DND-41 (cell line): ENCODE data around the gene RBFOX2.

Experiments
- ATAC-seq: fragments of 200-7000 bp; cut with Tn5 transposase; 3 replicates; pipeline ENCODE4 v1.9.1; 2021; ENCODE audit warnings: low read depth; ENCODE audit not compliant: insufficient read depth
- DNase-seq: peaks from one replicate; pipeline ENCODE4 v3.0.0-alpha.2; 2020
- H2AFZ ChIP-seq: 2 replicates; pipeline ENCODE4 v1.6.0; 2012; ENCODE audit warnings: low read depth, low read length
- H3K27ac ChIP-seq: 2 replicates; pipeline ENCODE4 v1.5.1; 2012; ENCODE audit warnings: low read length, inconsistent platforms
- H3K27me3 ChIP-seq: fragments of 200-600 bp; sonication (generic); 2 replicates; pipeline ENCODE4 v1.6.0; 2012; ENCODE audit warnings: low read length, mild to moderate bottlenecking, inconsistent platforms; ENCODE audit not compliant: insufficient read depth, poor library complexity
- H3K36me3 ChIP-seq: 2 replicates; pipeline ENCODE4 v1.5.1; 2012; ENCODE audit warnings: low read length, inconsistent platforms; ENCODE audit not compliant: insufficient read depth
- H3K4me1 ChIP-seq: 2 replicates; pipeline ENCODE4 v1.5.1; 2012; ENCODE audit warnings: mild to moderate bottlenecking, low read length; ENCODE audit not compliant: insufficient read depth
- H3K4me2 ChIP-seq: 2 replicates; pipeline ENCODE4 v1.6.0; 2012; ENCODE audit warnings: mild to moderate bottlenecking, moderate library complexity, low read length, inconsistent platforms; ENCODE audit not compliant: insufficient read depth
- H3K4me3 ChIP-seq, 2 experiments: fragments of 200-600 bp in 1 of 2; shearing (Covaris generic) in 1 of 2; 2 replicates each; pipeline ENCODE4 v1.5.1; 2012 to 2016; ENCODE audit warnings: inconsistent platforms in 2 of 2, low read length in 2 of 2, mild to moderate bottlenecking in 2 of 2, low read depth in 1 of 2, moderate library complexity in 1 of 2
- H3K79me2 ChIP-seq: 2 replicates; pipeline ENCODE4 v1.6.0; 2012; ENCODE audit warnings: low read length, inconsistent platforms; ENCODE audit not compliant: insufficient read depth
- H3K9ac ChIP-seq: 2 replicates; pipeline ENCODE4 v1.6.0; 2012; ENCODE audit warnings: low read depth, mild to moderate bottlenecking, inconsistent platforms, low read length, moderate library complexity
- H3K9me3 ChIP-seq: 2 replicates; pipeline ENCODE4 v1.5.1; 2012; ENCODE audit warnings: low read length, moderate library complexity, mild to moderate bottlenecking, inconsistent platforms; ENCODE audit not compliant: insufficient read depth, severe bottlenecking
- H4K20me1 ChIP-seq: 2 replicates; pipeline ENCODE4 v1.6.0; 2012; ENCODE audit warnings: low read length; ENCODE audit not compliant: insufficient read depth
- EZH2 ChIP-seq: IDR thresholded peaks from 3 replicates; pipeline ENCODE4 v1.6.1; 2012; ENCODE audit warnings: borderline replicate concordance, low read depth, mild to moderate bottlenecking, moderate library complexity, low read length, inconsistent platforms; ENCODE audit not compliant: severe bottlenecking
- TF ChIP-seq, protein P1 (sequence below): IDR thresholded peaks from 2 replicates; pipeline ENCODE4 v1.5.1; 2012; ENCODE audit warnings: borderline replicate concordance, low read length, moderate library complexity, mild to moderate bottlenecking; ENCODE audit not compliant: poor library complexity, severe bottlenecking; ENCODE audit errors: extremely low read depth

Gene RBFOX2

DNA sequence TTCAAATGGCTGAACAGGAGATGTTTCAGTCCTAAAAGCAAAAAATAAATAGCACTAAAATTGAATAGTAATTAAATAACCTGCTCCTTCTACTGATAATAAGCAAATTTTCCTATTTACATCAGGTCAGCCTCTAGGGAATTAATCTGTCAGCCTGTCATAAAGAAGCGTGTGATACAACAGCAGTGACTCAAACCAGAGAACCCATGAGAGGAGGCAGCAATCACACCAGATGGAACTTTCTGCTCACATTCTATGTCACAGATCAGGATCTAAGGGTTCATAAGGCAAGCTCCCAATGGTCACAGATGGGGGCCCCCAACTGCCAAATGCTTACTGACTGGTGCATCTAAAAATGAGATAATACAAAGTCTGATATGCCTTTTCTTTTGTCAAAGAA is 41.1 kb downstream of the RBFOX2 start:
- Histone ChIP-seq H3K4me1 (no peaks in the 10 kb centered on the region), H3K4me2 (no peak overlapping the region), H3K4me3 (no peak overlapping the region), H3K36me3 (no peaks in the 10 kb centered on the region), H3K27me3 (peaks cover 6% of the 10 kb centered on the region), H3K79me2 (no peaks in the 10 kb centered on the region), H3K9me3 (no peaks in the 10 kb centered on the region), H4K20me1 (no peaks in the 10 kb centered on the region), H3K9ac (no peak overlapping the region), H3K27ac (no peak overlapping the region), H2AFZ (no peak overlapping the region)
- TF ChIP-seq, protein P1, sequence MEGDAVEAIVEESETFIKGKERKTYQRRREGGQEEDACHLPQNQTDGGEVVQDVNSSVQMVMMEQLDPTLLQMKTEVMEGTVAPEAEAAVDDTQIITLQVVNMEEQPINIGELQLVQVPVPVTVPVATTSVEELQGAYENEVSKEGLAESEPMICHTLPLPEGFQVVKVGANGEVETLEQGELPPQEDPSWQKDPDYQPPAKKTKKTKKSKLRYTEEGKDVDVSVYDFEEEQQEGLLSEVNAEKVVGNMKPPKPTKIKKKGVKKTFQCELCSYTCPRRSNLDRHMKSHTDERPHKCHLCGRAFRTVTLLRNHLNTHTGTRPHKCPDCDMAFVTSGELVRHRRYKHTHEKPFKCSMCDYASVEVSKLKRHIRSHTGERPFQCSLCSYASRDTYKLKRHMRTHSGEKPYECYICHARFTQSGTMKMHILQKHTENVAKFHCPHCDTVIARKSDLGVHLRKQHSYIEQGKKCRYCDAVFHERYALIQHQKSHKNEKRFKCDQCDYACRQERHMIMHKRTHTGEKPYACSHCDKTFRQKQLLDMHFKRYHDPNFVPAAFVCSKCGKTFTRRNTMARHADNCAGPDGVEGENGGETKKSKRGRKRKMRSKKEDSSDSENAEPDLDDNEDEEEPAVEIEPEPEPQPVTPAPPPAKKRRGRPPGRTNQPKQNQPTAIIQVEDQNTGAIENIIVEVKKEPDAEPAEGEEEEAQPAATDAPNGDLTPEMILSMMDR, result no peak
- TF ChIP-seq EZH2, result no peak
- DNase-seq (no peak), ATAC-seq (no peak)

DNA sequence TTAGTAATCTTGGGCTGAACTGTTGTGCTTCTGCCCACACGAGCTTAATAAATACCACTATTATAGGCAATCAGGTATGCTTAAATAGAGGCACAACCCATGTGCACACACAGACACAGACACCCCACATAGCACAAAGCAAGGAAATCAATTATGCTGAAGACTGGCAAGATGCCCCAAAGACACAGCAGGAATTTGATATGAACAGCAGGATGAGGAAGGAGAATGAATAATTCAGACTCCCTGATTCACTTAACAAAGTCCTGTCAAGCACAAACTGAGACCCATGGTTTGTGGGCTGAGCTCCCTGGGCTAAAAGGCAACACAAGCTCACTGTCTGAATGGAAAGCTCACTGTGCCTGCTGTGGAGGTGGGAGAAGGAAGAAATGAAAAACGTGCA is 42.5 kb downstream of the RBFOX2 start:
- peaks cover 6% of the 10 kb centered on the region for H3K27me3 ChIP-seq
- TF ChIP-seq EZH2, result no peak
- TF ChIP-seq, protein P1, result no peak
- ATAC-seq, result no peak

DNA sequence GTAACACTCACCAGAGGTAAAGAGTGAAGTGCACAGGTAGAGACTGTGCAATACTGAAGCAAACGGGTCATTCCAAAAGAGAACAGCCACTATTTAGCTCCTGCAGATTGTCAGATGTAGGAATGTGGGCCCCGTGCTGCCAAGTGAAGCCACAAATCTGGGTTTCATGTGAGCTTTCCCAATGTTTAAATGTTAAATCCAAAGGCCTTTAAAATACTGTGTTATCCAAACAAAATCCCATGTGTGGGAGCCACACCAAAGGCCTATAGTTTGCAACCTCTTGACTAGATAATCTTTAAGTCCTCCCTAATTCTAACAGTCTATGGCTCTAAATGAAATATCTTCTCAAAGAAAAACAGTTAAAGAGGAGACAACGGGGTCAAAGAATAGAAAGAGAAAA is 43.3 kb downstream of the RBFOX2 start:
- Histone ChIP-seq H4K20me1 (no peaks in the 10 kb centered on the region), H3K9ac (no peak overlapping the region), H2AFZ (no peak overlapping the region), H3K9me3 (no peaks in the 10 kb centered on the region), H3K4me1 (no peaks in the 10 kb centered on the region), H3K36me3 (no peaks in the 10 kb centered on the region), H3K4me2 (no peak overlapping the region), H3K4me3 (no peak overlapping the region), H3K79me2 (no peaks in the 10 kb centered on the region), H3K27ac (no peak overlapping the region), H3K27me3 (peaks cover 3% of the 10 kb centered on the region)
- DNase-seq, result no peak
- TF ChIP-seq, protein P1, result no peak
- no peak for TF ChIP-seq EZH2
- ATAC-seq, result no peak

More for the DNA sequence above, 42.5 kb downstream of the RBFOX2 start:
- H2AFZ ChIP-seq, result no peak overlapping the region
- no peaks in the 10 kb centered on the region for H3K79me2 ChIP-seq
- H3K9ac ChIP-seq, result no peak overlapping the region
- no peaks in the 10 kb centered on the region for H3K36me3 ChIP-seq
- H3K27ac ChIP-seq, result no peak overlapping the region
- no peaks in the 10 kb centered on the region for H3K4me1 ChIP-seq
- no peak overlapping the region for H3K4me2 ChIP-seq
- no peaks in the 10 kb centered on the region for H3K9me3 ChIP-seq
- H3K4me3 ChIP-seq, result no peak overlapping the region
- no peaks in the 10 kb centered on the region for H4K20me1 ChIP-seq
- DNase-seq, result no peak
